GM12891 (cell line): ENCODE results near the gene SNRPB.

ENCODE experiments used
- DNase-seq: peaks from one replicate; pipeline ENCODE4 v3.0.0; 2011; ENCODE audit warnings: low spot score; ENCODE audit not compliant: insufficient read length
- FAIRE-seq: peaks from 2 replicates; lab custom pipeline; 2011; peaks lifted over from hg19 to GRCh38; lab: Jason Lieb, UNC
- PAX5 ChIP-seq: IDR thresholded peaks from 2 replicates; pipeline ENCODE4 v1.6.1; 2011; ENCODE audit warnings: low read length, moderate library complexity, mild to moderate bottlenecking; ENCODE audit not compliant: insufficient read depth, severe bottlenecking
- POLR2A ChIP-seq: IDR thresholded peaks from 2 replicates; pipeline ENCODE4 v1.6.1; 2011; ENCODE audit warnings: low read depth, low read length, control low read depth
- POLR2AphosphoS5 ChIP-seq: IDR thresholded peaks from 2 replicates; pipeline ENCODE4 v1.6.1; 2011; ENCODE audit warnings: low read depth, low read length, control low read depth
- POU2F2 ChIP-seq: IDR thresholded peaks from 2 replicates; pipeline ENCODE4 v1.6.1; 2011; ENCODE audit warnings: low read depth, mild to moderate bottlenecking, control low read depth, low read length, moderate library complexity
- SPI1 ChIP-seq: IDR thresholded peaks from 2 replicates; pipeline ENCODE4 v1.6.1; 2011; ENCODE audit warnings: low read depth, low read length, control low read depth
- TAF1 ChIP-seq: IDR thresholded peaks from 2 replicates; pipeline ENCODE4 v1.6.1; 2011; ENCODE audit warnings: low read depth, low read length, control low read depth

Gene SNRPB

DNA sequence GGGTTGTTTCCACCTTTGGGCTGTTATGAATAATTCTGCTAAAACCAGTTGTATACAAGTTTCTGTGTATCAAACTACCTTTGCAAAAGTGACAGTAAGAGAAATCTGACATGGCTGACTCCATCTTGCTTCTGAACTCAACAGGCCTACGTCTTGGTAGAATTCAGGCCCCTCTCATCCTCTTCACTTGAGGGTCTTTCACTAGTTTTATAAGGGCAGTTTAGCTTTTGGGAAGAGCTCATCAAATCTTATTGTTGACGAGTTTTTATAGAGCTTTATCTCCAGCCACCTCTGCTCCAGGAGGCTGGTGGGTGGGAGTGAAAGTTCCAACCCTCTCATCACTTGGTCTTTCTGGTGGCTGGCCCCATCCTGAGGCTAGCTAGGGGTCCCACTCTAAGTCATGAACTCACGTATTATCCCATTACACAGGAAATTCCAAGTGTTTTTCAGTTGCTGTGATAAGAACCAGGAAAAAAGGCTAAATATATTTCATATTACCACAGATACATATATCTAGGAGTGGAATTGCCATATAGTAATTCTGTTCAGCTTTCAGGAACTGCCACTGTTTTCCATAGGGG lies 11.6 kb downstream of the SNRPB start:
- no peak for DNase-seq
- FAIRE-seq = no peak
- TF ChIP-seq SPI1 (no peak), POLR2AphosphoS5 (peak; percentile 51; the same call in 1 of the 2 replicates)

DNA sequence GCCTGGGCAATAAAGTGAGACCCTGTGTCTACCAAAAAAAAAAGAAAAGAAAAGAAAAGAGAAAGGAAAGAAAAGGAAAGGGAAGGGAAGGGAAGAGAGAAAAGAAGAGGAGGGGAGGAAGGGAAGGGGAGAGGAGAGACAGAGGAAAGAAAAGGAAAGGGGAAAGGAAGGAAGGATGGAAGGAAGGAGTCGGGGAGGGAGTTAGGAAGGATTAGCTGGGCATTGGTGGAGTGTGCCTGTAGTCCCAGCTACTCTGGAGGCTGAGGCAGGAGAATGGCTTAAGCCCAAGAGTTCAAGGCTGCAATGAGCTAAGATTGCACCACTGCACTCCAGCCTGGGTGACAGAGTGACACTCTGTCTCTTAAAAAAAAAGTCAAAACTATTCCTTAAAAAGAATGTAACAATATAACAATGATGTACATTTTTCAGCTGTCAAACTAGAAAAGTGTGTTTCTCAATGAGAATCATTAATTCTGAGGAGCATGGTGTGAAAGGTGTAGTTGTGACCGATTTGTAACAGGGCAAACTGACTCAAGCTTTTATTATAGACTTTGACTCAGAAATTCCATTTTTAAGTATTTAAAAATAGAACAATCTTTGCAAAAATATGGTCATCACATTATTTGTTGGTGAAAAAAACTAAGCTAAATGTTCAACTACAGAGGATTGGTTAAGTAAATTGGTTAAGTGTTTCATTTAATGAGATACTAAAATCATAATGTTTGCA lies 14.7 kb downstream of the SNRPB start:
- FAIRE-seq (no peak), DNase-seq (no peak)
- no peak for TF ChIP-seq SPI1

DNA sequence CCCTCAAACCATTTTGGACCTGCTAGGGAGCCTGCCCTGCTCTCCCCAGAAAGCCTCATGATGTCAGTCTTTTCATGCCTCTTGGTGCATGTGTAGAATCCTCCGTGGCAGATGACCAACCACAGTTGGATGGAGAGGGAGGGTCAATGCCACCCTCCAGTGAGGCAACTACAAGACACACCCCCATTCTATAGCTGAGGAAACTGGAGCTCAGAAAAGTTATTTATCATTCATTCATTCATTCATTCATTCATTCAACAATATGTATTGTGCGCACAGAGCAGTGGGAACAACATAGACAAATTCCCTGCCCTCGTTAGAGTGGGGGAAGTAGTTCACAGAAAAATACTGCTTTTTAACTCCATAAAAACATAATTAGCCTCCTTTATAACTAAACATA lies 16.8 kb downstream of the SNRPB start:
- no peak for DNase-seq
- FAIRE-seq = no peak
- TF ChIP-seq POU2F2 (no peak), SPI1 (no peak), POLR2AphosphoS5 (no peak), TAF1 (no peak), POLR2A (no peak), PAX5 (no peak)

DNA sequence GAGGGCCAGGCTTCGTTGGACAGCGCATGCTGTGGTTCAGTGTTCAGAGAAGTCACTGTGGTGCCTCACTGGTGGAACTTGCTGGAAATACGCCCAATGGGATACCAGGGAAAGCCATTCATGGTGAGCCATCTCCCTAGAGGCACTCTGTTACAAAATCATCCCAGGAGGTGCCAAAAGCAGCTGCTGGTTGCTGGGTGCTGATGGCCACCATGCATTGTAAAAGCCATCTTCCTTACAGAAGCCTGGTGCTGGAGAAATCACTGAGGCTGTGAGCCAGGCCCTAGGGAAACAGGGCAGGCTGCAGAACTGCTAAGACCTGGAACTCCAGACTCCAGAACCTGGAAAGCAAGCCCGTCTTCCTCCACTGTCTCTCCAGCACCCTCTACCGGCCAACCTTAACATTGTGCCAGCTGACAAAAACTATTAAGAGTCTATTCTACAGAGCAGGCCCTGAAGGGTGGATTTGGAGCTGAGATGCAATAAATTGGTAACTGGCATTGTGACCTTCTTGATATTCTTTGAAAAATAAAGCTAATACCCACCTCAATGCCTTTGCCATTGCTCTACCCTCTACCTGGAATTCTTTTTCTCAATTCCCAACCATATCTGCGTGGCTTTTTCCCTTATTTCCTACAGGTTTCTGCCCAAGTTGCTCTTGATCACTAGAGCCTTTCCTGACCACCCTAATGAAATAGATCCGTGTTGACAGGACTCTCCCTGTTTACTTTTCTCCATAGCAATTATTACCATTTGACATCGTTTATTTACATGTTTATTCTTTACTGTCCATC lies 18.5 kb downstream of the SNRPB start:
- TF ChIP-seq POU2F2 (no peak), SPI1 (no peak), POLR2AphosphoS5 (no peak), PAX5 (no peak), POLR2A (no peak), TAF1 (no peak)
- DNase-seq = peak; percentile 20
- FAIRE-seq = peak; percentile 76

DNA sequence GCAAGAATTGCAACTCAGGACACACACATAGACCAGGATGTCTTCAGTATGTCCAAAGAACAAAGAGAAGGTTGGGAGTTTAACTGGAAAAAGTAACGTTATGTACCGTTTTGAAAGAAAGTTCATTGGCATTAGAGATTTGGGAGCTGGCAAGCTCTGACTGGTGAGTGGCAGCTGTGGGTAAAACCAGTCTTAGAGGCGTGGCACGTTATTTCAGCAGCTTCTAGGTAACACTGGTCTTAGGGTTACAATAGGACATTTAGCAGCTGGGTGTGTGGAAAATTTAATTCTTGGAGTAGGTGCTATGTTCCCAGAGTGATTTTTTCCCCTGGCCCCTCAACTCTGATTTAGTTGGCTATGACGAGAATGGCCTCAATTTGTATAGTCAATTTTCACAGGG lies 19.2 kb downstream of the SNRPB start:
- TF ChIP-seq POU2F2 (no peak), POLR2AphosphoS5 (no peak), TAF1 (no peak), PAX5 (no peak), POLR2A (no peak)
- no peak for FAIRE-seq

DNA sequence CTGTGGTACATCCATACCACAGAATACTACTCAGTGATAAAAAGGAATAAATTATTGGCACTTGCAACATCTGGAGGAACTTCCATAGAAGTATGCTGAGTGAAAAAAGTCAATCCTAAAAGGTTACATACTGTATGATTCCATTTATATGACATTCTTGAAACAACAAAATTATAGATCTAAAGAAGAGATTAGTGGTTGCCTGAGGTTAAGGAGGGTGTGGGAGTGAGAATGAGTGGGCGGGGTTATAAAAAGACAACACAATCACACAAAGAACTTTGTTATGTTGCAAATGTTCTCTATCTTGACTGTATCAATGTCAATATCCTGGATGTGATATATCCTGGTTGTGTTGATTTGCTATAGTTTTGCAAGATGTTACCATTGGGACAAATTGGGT lies 21.2 kb downstream of the SNRPB start:
- FAIRE-seq (peak; percentile 48), DNase-seq (no peak)
- TF ChIP-seq POLR2A = no peak
- no peak for TF ChIP-seq TAF1
- no peak for TF ChIP-seq POU2F2
- TF ChIP-seq SPI1 = no peak
- TF ChIP-seq POLR2AphosphoS5 = no peak
- no peak for TF ChIP-seq PAX5

More for the DNA sequence above, 19.2 kb downstream of the SNRPB start:
- no peak for DNase-seq

DNA sequence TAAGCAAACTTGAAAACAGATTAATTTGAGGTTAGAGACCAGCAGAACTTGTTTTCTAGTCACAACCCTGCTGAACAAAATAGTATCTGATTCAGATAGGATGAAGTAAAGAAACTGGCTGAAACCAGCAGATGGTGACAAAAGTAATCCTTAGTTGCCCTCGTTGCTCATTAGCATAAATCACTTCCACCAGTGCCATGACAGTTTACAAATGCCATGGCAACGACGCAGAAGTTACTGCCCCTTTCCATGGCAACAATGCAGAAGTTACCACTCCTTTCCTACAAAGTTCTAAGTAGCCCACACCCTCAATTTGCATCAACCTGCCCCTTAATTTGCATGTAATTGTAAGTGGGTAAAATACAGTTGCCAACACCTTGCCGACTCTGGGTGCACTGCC lies 23.7 kb downstream of the SNRPB start:
- no peak for DNase-seq
- TF ChIP-seq TAF1 = no peak
- no peak for FAIRE-seq

DNA sequence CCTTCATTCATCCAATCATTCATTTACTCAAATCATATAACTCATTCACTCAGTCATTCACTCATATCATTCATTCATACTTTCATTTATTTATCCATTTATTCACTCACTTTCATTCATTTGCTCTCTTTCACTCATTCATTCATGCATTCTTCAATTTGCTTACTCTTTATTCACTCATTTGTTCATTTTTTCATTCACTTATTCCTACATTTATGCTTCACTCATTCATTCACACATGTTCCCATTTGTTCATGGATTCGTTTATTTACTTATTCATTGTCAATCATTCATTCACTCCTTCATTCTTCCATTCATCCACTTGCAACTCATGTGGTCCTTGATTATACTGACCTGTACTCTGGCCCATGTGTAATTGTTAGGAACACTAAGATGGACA lies 39.4 kb downstream of the SNRPB start:
- TF ChIP-seq TAF1 (no peak), SPI1 (no peak), POLR2AphosphoS5 (no peak), POLR2A (no peak), POU2F2 (no peak), PAX5 (no peak)
- no peak for DNase-seq
- FAIRE-seq = no peak

DNA sequence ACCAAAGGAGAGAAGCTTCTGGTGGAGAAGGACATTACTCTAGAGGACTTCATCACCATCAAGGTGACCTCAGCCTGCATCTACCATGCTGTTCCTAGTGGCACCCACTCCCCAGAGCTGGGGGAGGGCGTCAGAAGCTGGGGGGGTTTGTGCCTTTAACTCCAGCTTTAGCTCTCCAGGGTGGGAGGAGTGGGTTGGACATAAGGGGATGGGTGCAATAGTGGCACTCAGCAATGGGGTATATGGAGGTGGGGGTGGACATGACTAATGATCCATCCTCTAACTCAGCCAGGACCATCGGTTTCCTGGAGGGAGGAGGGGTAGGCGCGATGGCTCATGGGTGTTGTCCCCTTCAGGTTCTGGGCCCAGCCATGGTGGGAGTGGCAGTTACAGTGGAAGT lies 40.1 kb downstream of the SNRPB start:
- DNase-seq = no peak
- TF ChIP-seq PAX5 (no peak), POLR2A (no peak), POU2F2 (no peak), POLR2AphosphoS5 (no peak), SPI1 (no peak)
- no peak for FAIRE-seq

DNA sequence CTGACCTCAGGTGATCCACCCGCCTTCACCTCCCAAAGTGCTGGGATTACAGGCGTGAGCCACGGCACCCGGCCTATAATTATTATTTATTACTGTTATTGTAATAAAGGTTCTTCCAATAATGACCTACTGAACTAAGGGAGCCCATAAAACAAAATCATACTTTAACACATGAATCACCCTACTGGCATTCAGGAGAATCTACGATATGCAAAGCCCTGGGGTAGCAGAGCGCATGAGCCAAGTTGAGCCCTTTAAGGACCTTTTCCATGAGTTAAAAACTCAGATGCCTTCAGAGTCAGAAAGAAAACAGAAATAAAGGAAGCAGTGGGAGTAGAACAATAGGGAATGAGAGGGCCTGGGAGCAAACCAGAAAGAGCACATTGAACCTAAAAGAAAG lies 41.5 kb downstream of the SNRPB start:
- no peak for FAIRE-seq
- TF ChIP-seq SPI1 (no peak), POLR2A (no peak)
- DNase-seq = no peak
